Limb (tissue), 2 donors: Measurements from ENCODE around the gene THADA.

Source experiments
- DNase-seq, 2 donors: peaks; one replicate each; pipeline ENCODE4 v3.0.0-alpha.2; 2016; ENCODE audit errors: extremely low spot score in 2 of 2

THADA gene

GRCh38 chr2:43212931-43213330 is 382.9 kb downstream of the THADA start:
- no peak for DNase-seq

DNA sequence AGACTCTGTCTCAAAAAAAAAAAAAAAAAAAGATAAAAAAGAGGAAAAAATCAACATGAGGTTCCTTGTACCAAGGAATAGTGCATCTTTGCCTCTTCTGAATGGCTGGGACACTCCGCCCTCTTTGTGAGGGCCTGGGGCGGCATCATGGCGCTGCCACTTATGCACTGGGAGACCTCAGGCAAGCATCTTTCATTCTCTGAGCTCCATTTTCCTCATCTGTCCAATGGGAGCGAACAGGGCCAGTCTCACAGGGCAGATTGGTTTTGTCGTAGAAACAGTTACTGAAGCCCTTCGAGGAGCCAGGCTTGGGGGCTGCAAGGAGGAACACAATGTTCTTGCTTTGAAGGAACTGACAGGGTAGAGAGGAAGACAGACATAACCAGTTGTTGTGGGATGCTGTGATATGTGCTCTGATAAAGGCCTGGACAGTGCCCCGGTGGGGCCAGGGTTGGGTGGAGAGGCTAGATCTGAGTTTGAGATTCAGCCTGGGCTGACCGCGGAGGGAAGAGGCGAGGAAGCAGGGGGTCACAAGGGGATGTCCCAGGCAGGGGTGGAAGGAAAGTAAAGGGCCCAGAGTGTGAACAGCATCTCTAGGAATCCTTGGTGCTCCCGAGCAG is 383.5 kb downstream of the THADA start:
- no peak for DNase-seq

DNA sequence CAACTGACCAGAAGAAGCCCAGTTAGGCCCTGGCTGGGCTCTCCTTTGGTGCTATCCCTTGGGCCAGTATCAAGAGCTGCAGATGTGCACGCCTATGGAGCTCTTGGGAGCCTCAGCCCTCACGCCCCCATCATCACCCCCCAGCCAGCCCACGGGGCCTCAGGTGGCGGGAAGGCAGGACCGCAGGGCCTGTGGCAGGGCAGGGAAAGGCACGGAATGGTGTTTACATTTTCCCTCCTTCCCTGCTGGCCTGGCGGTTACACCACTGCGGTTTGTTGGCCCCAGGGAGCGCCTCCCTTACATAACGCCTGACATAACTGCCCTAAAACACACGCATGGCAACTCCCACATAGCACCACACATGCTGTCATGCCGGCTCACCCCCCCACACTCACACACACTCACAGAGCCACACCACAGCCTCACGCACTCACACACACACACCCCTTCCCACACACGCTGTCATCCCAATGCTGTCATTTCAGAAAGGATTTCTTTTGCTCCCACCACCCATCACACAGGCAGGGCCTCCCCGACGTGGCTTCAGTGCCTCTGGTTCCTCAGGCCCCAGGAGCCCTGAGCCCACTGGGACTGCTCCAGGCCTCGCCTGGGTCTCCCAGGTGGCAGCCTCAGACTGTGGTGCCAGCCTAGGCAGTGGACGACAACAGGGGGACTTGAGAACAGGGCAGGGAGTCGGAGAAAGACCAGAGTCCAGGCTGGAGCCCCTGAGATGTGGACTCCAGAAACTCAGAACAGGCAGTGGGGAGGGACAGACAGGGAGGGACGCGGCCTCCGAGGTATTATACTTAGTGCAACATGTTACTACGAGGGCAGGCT is 385.2 kb downstream of the THADA start:
- peak in 1 of 2 donors; percentile 73 for DNase-seq

- no peak for DNase-seq
These were observed 385.7 kb downstream of the THADA start for GRCh38 chr2:43210125-43210466.

DNA sequence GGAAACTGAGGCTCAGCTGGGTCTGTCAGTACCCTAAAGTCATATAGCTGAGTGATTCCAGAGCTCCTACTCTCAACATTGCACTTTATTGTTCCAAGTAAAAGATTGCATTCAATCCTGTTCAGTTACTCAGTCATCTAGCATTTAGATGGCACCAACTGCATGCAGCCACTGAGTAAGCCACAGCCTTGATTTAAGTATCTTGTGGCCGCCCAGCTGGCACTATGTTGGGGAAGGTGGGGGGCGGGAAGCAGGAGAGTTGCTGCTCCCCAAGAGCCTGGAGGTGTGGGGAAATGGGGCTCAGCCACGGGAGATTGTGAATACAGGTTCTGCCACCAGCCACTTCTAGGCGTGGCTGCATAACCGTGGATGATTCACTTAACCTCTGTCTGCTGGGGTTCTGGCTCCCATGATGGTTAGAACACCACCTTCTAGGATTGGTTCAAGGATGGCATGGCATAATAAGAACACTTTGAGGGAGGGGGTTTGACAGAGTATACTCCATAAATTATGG is 386.6 kb downstream of the THADA start:
- DNase-seq: no peak

DNA sequence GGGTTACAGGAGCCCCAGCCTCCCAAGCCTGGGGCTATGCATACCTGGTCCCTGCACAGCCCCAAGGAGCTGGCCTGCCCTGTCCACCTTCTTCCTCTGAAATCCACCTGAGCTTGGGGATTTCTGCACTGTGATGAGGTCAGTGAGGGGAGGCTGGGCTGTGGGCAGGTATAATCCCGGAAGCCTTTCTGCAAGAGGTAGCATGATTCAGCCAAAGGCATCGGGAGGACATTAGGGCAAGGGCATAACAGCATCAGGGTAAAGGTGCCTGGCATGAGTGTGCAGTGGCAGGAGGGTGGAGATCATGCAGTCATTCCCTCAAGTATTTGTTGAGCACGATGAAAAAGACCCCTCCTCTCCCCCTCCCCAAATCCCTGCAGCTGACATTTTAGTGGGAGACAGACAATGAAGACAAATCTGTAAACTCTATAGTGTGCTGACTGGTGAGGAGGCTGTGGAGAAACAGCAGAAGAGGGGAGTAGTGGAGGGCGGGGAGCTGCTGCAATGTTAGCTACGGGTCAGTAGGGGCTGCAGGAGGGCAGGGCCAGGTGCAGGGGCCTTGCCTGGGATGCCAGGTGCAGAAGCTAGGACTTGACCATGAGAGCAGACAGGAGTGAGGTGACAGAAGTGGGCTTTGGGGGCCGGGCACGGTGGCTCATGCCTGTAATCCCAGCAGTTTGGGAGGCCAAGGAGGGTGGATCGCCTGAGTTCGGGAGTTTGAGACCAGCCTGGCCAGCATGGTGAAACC is 388.1 kb downstream of the THADA start:
- DNase-seq: no peak

DNA sequence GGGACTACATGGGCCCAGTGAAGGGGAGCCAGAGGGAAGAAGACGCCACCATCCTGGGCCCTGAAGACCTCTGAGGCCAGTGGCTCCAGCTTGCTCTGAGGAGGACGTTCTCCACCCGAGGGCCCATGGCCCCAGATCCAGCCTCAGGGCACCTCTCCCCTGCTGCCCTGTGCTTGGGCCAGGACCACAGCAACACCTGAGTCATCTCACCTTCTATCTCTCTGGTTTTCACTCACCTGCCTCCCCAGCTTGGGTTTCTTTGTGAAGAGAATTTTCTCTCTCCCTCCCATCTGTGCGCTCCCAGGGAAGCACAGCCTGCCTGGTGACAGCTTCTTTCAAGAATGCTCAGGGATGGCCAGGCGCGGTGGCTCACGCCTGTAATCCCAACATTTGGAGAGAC is 389.2 kb downstream of the THADA start:
- no peak for DNase-seq

DNA sequence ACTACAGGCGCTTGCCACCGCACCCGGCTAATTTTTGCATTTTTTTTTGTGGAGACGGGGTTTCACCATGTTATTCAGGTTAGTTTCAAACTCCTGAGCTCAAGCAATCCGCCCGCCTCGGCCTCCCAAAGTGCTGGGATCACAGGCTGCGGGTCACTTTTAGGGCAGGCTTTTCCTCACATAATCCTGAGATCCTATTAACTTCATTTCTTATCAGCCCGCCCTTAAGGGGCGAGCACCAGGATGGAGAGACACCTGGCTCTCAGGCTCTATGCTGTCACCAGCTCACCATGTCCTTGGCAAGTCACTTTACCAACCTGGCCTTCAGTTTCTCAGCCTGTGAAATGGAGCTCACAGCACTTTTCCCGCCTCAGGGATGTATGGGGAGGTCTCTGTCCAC is 392.5 kb downstream of the THADA start:
- DNase-seq: no peak

DNA sequence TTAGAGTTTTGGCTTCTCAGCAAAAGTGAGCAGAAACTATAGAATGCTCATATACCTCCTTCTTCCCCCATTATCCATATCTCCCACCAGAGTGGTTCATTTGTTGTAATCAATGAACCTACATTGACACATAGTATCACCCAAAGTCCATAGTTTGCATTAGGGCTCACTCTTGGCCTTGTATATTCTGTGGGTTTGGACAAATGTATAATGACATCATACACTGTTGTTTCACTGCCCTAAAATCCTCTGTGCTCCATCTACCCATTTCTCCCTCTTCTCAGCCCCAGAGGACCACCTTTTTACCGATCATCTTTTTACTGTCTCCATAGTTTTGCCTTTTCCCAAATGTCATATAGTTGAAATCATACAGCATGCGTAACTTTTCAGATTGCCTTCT is 393.5 kb downstream of the THADA start:
- DNase-seq: no peak

- no peak for DNase-seq
These were observed 394.3 kb downstream of the THADA start for GRCh38 chr2:43201497-43201896.

DNA sequence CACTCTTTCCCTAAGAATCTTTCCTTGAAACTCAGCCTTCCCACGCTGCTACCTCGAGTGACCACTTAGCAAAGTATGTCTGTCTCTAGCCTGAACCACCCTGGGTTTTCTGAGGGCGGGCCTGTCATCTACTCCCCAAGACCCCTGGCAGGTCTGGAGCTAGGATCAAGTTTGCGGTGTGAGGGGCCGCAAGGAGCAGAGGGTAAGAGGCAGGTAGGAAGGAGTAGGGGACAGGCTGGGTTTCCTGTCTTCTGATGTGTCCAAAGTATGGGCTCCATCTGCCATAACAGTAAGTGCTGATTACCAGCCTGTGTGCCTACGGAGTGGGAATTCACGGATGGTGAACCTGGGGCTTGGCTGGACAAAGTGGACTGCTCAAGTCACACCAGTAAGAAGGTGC is 394.8 kb downstream of the THADA start:
- DNase-seq: no peak

- no peak for DNase-seq
These were observed 396.0 kb downstream of the THADA start for GRCh38 chr2:43199492-43200488.

- DNase-seq: no peak
These were observed 397.6 kb downstream of the THADA start for GRCh38 chr2:43198263-43198662.

DNA sequence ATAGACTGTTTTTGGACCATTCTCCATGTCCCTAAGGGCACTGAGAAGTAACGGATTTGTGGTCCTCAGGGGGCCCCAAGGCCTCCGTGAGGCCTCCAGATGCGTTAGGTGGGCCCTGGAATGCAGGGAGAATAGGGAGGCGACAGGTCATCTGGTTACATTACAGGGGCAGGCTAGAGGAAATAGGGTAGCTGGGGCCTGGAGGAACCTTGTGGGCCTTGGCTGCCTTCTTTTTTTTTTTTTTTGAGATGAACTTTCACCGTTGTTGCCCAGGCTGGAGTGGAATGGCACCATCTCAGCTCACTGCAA is 398.3 kb downstream of the THADA start:
- no peak for DNase-seq

DNA sequence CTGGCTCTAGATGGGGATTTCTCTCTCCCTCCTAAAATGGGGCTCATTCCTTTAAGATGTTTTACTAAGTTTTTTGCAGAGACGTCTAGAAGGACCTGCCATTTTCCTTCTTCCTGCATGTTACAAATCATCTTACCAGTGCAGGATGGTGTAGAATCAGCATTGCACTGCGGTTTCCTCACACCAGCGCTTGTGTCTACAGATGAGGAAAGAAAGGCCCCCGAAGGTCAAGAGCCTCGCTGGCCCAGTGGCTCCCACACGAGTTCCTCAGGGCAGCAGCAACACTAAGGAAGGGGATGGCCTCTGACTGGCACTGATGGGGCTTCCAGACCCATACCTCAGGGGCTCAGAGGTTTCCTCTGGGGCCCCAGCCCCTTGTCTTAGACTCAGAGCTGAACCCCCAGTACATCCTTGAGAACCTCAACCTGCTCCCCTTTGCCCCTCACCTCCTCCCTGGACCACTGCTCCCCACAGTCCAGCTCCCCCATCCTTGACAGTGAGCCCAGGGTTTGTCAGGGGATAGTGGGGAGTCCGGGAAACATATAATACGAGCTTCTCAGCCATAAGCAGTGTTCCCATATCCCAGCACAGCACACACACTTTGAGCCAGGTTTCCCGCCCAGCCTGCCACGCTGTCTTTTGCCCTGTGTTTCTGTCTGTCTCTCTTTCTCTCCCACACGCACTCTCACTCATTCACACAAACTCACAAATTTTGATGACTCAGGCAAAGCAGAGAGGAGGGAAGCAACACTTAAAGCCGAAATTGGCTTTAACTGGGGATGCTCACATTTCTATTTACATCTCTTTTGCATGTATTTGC is 398.9 kb downstream of the THADA start:
- DNase-seq: no peak

DNA sequence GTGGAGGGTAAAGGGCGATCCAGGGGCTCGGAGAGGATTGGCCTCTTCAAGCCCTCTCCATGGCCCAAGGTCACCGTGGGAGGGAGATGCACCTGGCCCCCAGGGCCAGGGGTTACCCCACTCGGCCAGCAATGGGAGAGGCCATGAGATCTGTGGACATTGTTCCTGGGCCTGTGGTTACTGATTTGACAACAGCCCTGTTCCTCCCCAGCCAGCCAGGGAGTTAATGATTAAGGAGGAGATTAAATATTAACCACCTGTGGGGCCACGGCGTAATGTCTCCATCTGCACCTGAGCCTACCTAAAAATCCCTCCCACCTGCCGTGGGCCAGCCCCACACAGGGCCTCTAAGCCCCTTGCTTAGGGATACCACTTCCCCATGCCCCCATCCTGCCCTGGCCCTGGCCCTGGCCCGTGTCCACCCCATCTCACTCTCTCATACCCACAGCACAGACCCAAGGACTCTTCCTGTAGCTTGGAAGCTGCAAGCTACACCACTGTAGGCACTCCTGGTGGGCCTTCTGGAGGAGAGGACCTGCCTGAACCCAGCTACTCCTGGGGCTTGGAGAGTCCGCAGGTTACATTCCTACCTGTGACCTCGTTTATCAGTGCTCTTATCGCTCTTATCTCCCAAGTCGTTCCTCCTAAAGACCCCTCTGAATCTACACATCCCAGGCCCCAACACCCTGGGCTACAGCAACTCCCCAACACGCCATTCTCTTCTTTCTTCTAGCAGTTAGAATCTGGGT is 401.5 kb downstream of the THADA start:
- DNase-seq: no peak

DNA sequence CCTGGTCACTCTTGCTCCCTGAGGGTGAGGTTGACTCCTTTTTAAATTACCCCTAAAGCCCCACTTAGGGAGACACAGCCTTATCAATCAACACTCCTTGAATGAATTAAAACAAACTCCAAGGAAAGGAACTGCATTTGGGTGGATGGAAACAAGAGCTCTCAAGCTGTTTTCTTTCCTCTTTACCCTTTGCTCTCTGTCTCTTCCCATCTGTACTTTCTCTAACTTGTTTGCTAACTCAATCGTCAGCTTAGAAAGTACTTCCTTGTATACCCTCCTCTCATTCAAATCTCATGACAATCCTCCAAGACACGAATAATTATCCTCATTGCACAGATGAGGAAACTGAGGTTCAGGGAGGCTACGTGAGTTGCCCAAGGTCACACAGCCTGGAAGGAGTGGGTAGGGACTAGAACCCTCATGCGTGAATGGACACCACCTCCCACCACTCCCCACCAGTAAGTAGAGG is 402.2 kb downstream of the THADA start:
- DNase-seq: no peak

DNA sequence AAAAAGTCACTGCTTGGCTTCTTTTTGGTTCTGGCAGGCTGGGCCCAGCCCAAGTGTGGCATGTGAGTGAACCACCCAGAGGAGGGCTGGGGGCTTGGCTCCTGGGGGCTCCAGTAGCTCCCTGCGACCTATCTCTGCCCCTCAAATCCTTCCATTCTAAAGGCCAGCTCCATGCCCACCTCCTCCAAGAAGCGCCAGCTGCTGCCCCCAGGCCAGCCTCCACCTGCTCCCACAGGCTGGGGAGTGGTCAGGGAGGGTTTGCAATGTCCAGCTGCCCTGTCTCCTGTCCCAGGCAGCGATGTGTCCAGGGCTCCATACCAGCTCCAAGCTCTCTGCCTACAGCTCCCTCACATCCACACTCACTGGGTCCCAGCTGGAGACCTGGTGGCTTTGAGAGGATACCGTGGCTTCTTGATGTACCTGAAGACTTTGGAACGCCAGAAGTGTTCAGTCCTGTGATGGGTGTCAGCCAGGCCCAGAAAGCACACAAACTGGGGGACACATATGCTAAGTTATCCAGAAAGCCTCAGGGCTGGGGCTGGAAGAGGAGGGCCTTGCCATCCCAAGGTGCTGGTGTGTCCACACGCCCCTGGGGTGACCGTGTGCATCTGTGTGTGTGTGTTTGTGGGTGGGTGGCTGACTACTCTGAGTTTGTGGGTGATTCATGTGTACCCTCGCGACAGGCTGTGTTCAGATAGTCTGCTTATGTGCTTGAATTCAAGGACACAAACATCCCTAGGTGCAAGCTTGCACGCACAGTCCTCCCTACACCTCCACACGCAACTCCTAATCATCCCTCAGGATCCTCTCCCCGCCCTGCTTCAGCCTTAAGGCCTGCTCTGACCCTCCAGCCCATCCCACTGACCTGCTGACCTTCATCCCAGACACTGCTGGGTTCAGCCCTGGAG is 402.8 kb downstream of the THADA start:
- DNase-seq: no peak
